HG03439 (cell line): ENCODE results near the gene FRMD5.
A peak's percentile ranks its signal among the peaks of the same experiment; 100 is the strongest.

Experiments used
- ATAC-seq: cut with Tn5 transposase; IDR thresholded peaks from one replicate; pipeline ENCODE4 v1.9.1; 2021; ENCODE audit warnings: mild to moderate bottlenecking, moderate library complexity; ENCODE audit not compliant: unreplicated experiment

FRMD5 gene

GRCh38 chr15:43981576-43981975 is 213.5 kb downstream of the FRMD5 start:
- no peak for ATAC-seq

DNA sequence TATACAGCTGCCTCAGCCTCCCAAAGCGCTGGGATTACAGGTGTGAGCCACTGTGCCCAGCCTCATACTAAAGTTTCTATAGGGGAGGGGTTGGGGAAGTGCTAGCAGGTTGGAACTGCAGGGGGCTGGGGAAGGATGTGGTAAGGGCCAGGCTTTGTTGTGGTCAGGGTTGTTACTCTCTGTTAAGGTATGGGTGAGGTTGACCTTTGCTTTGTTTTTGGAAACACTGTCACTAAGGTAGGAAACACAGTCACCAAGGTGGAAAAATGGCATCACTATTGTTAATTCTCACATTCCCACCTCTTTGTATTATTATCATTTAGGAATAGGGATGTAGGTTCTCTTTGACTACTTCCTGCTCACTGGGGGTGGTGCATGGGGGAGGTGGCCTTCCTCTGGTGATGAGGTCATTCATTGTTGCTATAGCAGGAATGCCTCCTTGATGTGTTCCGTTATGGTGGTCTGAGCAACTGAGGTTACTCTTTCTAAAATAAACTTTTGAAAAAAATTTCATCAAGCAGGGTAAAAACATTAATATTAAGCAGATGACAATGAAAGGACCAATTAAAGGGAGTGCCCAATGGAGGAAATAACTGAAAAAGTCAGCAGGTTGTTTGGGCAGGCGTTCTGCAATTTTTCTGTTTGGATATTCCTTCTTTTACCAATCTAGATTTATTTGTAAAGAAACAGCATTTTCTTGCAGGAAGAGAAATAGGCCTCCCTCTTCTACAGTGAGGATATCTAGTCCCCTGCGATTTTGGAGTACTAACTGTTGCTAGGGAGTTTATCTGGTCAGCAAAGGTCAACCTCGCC is 217.8 kb downstream of the FRMD5 start:
- ATAC-seq = no peak

DNA sequence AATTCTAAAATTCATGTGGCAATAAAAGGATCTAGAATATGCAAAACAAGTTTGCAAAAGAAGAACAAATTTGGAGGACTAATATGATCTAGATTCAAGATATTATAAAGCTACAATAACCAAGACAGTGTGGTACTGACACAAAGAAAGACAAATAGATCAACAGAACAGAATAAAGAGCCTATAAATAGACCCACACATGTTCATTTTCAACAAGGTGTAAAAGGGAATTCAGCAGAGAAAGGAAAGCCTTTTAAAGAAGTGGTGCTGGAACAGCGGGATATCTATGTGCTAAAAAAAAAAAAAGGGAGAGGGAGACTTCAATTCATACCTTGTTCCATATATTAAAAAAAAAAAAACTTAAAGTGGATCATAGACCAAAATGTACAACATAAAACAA is 219.3 kb downstream of the FRMD5 start:
- ATAC-seq = no peak

DNA sequence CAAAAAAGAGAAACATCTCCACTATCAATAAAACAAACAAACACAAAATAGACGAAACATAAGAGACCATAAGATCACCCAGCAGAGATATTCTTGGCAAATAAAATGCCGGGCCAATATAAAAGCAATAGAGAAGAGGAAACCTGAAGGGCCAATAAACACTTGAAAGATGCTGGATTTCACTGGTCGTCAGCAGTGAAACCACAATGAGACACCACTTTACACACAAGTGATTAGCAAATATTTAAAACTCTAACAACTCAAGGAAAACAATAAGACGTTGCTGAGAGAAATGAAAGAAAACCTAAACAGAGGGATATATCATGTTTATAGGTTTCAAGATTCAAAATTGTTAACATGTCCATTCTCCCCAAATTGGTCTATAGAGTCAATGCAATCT is 219.7 kb downstream of the FRMD5 start:
- ATAC-seq = no peak

- no peak for ATAC-seq
Observed at GRCh38 chr15:43974852-43975251, 220.2 kb downstream of the FRMD5 start.

DNA sequence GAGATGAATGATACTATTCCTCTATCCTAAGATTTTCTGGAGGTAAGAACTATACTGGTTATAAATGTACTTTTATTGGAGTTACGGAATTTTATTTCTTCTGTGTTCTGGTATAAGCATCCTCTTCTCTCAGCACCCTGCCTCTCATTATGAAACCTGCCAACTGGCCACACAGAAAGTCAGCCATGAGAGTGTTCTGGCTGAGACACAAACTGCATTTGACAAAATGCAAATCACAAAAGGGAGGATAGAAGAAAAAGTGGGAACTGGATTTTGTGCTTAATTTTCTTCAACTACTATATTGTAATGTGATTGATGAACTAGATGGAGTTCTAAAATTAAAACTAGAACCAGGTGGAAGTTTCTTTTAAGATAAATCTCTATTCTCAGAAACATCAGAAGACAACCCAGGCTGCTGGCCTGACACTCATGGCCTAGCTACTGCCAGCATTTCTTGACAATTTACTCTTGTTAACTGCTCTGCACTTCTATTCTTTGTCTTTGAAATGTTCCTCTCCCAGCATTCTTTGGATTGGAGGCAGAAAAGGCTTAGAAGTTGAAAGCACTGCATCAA is 225.2 kb downstream of the FRMD5 start:
- ATAC-seq = no peak

DNA sequence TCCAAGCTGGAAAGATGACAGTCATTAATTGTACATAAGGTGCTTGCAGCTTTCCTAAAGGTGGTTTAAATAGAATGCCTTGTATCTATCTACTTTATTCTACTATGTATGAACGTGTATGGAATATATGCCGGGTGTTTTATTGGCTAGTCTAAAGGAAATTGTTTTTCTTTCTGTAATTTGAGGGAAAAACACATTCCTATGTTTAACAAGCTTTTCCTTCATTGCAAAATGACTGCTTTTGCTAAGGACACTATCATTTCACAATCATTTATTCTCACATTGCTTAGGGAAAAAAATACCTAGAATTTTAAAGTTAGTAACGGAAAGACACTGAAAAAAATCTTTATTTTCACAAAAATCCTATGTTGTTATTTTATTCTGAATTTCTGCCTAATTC is 226.5 kb downstream of the FRMD5 start:
- no peak for ATAC-seq

DNA sequence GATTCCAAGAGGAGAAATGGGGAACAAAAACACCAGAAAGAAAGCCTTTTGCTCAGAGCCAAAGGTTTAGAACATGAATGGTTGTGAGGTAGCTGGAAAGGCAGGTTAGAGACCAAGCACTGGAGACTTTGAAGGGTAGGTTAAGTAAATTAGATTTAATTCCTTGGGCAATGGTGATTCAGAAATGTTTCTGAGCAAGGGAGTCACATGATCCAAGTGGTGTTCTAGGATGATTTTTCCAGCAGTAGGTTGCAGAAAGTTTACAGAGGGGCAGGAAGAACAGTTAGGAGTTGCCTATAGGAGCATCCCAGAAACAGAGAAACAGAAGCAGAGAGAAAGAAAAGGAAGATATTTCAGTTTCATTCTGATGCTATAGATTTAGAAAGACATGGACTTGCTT is 228.4 kb downstream of the FRMD5 start:
- ATAC-seq = no peak

- no peak for ATAC-seq
Observed at GRCh38 chr15:43958861-43959330, 236.2 kb downstream of the FRMD5 start.

- ATAC-seq = no peak
Observed at GRCh38 chr15:43957724-43958123, 237.3 kb downstream of the FRMD5 start.

DNA sequence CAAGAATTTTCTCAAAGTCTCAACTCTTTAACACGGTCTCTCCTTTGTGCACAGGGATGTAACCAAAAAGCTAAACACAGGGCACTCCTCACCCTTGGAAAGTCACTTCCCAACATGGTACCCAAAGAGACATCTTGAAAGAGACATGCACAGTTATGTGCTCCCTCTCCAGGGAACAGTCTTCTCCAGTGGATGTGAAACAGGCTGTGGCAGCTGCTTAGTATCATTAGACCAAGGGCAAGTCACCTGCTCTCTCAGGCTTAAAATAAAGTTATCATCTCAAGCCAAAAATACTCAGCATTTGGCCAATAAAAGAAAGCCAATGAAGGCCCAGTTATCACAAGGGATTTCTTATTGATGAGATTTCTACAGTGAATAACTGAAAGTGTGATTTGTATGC is 239.9 kb downstream of the FRMD5 start:
- ATAC-seq = no peak

- no peak for ATAC-seq
Observed at GRCh38 chr15:43954181-43954621, 240.9 kb downstream of the FRMD5 start.

DNA sequence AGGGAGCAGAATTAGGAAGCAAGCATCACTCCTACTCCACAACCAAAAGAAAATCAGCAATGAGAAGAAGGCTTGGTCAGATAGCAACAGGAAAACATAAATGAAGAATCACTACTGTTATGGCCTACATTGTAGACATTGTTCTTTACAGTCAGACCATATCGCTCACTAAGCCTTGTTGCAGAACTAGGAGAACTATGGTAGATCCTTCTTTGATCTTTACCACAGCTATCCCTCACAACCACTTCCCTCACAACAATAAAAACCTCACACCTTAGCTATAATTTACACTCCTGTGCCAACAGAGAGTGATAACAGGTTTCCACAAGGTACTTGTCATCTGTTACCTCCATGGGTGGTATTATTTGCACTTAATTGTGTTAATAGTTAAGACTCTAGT is 241.7 kb downstream of the FRMD5 start:
- ATAC-seq = no peak

DNA sequence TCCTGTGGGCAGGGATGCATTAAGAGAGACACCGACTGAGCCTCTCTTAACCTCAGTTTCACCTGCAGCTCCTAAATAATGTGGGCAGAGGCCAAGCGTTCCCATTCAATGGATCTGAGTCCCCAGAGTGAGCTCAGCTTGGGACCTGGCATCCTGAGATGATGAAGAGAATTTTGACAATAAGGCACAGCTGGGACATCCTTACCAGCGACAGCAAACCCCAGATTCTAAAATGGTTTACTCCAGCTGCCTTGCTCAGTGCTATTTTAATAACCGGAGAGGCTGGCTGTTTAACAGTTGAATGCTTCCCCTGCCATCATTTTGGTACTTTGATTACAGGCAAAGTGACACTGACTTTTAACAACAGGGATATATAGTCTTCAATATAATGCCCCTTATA is 244.5 kb downstream of the FRMD5 start:
- no peak for ATAC-seq

- peak; percentile 84 for ATAC-seq
Observed at GRCh38 chr15:43948691-43949325, 246.3 kb downstream of the FRMD5 start.

- no peak for ATAC-seq
Observed at GRCh38 chr15:43943511-43943910, 251.6 kb downstream of the FRMD5 start.

DNA sequence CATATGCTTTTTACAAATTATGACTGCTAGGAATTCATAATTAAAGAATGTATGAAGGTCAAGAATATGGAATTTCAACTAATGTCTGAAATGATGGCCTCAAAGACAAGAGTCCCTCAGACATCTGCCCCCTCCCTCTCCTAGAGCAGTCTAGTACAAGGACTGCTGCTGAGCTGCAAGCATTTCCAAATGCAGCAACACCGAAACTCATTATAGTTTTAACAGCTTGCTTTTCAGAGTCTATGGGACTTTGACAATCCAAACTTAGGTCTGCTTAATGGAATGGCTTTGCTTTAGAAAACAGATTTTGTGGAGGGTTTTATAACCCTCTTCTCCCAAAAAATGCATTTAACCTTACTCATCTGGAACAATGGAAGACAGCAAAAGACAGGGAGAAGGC is 252.9 kb downstream of the FRMD5 start:
- ATAC-seq = no peak

DNA sequence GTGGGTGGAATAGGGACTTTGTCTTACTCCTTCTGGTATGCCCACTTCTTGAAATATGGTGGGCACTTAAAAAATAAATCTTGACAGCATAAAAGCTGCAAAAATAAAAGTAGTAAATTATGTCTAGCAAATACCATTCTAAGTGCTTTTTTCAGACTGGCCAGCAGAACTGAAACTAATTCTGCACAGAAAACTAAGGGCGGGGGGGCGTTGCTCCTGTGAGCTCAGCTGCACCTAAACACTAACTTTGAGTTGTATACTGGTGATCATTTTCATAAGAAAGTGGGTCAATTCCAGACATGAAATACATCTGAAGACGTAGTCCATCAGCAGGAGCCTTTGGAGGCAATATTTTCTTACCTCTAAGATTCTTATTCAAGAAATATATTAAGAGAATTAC is 253.5 kb downstream of the FRMD5 start:
- no peak for ATAC-seq

DNA sequence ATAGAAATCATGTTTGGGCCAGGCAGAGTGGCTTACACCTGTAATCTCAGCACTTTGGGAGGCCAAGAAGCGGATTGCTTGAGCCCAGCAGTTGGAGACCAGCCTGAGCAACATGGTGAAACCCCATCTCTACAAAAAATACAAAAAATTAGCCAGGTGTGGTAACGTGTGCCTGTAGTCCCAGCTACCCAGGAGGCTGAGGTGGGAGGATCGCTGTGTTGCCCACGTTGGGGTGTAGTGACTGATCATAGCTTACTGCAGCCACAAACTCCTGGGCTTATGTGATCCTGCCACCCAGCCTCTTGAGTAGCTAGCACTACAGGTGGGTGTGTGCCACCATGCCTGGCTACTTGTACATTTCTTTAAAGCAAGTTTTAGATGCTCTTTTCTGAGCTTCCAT is 254.0 kb downstream of the FRMD5 start:
- ATAC-seq = no peak

GRCh38 chr15:43939070-43939469 is 256.0 kb downstream of the FRMD5 start:
- no peak for ATAC-seq

- ATAC-seq = no peak
Observed at GRCh38 chr15:43934480-43934879, 260.6 kb downstream of the FRMD5 start.

DNA sequence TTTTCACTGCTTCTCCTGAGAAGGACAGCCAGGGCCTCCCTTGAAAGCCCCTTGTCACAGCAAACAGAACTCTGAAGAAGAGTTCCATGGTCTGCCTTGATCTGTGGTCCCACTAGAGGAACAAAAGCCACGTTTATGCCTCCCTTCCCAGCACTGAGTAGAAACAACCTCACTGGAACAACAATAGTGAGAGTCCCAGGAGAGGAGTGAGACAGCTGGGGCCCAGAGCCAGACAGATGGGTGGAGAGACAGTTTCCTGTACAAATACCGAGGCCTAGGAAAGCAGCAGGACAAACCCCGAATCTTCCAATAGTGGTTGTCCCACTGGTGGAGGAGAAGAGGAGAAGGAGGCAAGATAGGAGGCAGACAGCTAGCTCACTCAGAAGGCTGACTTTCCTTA is 262.2 kb downstream of the FRMD5 start:
- no peak for ATAC-seq
